OCI-LY3 (cell line): ENCODE measurements around the gene LYAR.

ENCODE experiments used
- H2AFZ ChIP-seq: fragments of 200-600, 300-600 bp; shearing (Covaris generic); 2 replicates; pipeline ENCODE4 v1.6.0; 2014; ENCODE audit warnings: antibody characterized with exemption, low read depth, low read length
- H3K27ac ChIP-seq: fragments of 200-600, 300-600 bp; sonication (generic); 2 replicates; pipeline ENCODE4 v1.5.1; 2014; ENCODE audit warnings: mild to moderate bottlenecking, low read length, moderate library complexity, mixed read lengths
- H3K27me3 ChIP-seq: fragments of 200-600, 300-600 bp; sonication (generic); 2 replicates; pipeline ENCODE4 v1.6.1; 2014; ENCODE audit warnings: low read depth, low read length, mixed read lengths
- H3K36me3 ChIP-seq: fragments of 200-600, 300-600 bp; sonication (generic); replicated peaks from 2 replicates; pipeline ENCODE3; 2014; ENCODE audit warnings: low read depth, low read length, mixed read lengths
- H3K4me1 ChIP-seq: fragments of 300-600, 200-600 bp; sonication (generic); 2 replicates; pipeline ENCODE4 v1.6.1; 2014; ENCODE audit warnings: low read length, mixed read lengths
- H3K4me2 ChIP-seq: fragments of 200-600, 300-600 bp; sonication (generic); 2 replicates; pipeline ENCODE4 v1.6.1; 2014; ENCODE audit warnings: low read length, mixed read lengths
- H3K4me3 ChIP-seq: fragments of 300-600, 200-600 bp; sonication (generic); 2 replicates; pipeline ENCODE4 v1.5.1; 2014; ENCODE audit warnings: antibody characterized with exemption, mild to moderate bottlenecking, low read length, moderate library complexity
- H3K79me2 ChIP-seq: fragments of 300-600, 200-600 bp; shearing (Covaris generic); 2 replicates; pipeline ENCODE4 v1.6.1; 2014; ENCODE audit warnings: mild to moderate bottlenecking, low read length, mixed read lengths
- H3K9ac ChIP-seq: fragments of 300-600, 200-600 bp; shearing (Covaris generic); 2 replicates; pipeline ENCODE4 v1.6.0; 2014; ENCODE audit warnings: mild to moderate bottlenecking, low read length, moderate library complexity
- H3K9me3 ChIP-seq: fragments of 200-600, 300-600 bp; shearing (Covaris generic); 2 replicates; pipeline ENCODE4 v1.6.1; 2014; ENCODE audit warnings: low read length, mixed read lengths; ENCODE audit not compliant: insufficient read depth
- H4K20me1 ChIP-seq: fragments of 200-600, 300-600 bp; sonication (generic); 2 replicates; pipeline ENCODE4 v1.6.1; 2016; ENCODE audit warnings: low read length, mixed read lengths; ENCODE audit not compliant: insufficient read depth
- CTCF ChIP-seq: fragments of 200-600, 300-600 bp; sonication (generic); IDR thresholded peaks from 2 replicates; pipeline ENCODE4 v1.5.1; 2014; ENCODE audit warnings: antibody characterized with exemption, low read length, low read depth
- EZH2phosphoT487 ChIP-seq: fragments of 200-600 bp; shearing (Covaris generic); IDR thresholded peaks from 2 replicates; pipeline ENCODE4 v1.6.1; 2018; ENCODE audit warnings: antibody characterized with exemption, mixed run types, low read depth

The LYAR gene

GRCh38 chr4:4225915-4226605 is 63.9 kb downstream of the LYAR start:
- Histone ChIP-seq H3K27me3 (peaks cover 7% of the 10 kb centered on the region; the same call in 1 of the 2 replicates), H2AFZ (no peak overlapping the region), H3K27ac (no peak overlapping the region), H3K9me3 (no peaks in the 10 kb centered on the region), H3K36me3 (no peaks in the 10 kb centered on the region), H4K20me1 (no peaks in the 10 kb centered on the region), H3K4me1 (no peaks in the 10 kb centered on the region), H3K4me2 (no peak overlapping the region), H3K9ac (no peak overlapping the region), H3K79me2 (no peaks in the 10 kb centered on the region), H3K4me3 (no peak overlapping the region)
- TF ChIP-seq EZH2phosphoT487 (no peak), CTCF (no peak)
